ENCODE measurements around the gene PCDHB2.
"Not testable (repeated sequence)": the region's sequence is repeated elsewhere in the genome, so short reads cannot be mapped to it uniquely, and the experiment has no call there.

Gene PCDHB2

DNA sequence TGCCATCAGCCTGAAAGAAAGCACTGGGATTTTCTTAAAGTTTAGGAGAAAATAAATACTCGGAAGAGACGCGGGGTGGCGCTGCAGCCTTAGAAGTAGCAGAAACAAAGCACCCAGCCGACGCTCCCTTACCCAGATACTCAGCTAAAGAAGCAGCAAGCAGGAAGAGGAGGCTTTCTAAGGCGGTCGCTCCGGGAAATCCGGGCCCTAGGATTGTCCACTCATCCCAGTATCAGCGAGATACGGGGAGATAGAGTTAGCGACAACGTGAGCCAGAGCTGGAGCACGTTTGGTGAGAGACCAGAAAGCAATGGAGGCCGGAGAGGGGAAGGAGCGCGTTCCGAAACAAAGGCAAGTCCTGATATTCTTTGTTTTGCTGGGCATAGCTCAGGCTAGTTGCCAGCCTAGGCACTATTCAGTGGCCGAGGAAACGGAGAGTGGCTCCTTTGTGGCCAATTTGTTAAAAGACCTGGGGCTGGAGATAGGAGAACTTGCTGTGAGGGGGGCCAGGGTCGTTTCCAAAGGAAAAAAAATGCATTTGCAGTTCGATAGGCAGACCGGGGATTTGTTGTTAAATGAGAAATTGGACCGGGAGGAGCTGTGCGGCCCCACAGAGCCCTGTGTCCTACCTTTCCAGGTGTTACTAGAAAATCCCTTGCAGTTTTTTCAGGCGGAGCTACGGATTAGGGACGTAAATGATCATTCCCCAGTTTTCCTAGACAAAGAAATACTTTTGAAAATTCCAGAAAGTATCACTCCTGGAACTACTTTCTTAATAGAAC is at the start of gene PCDHB2:
Gene PCDHB2 (plus strand): TSS at position 135 of the 782 bp plus-strand sequence. CDS start 176 bp downstream, at position 311.
- DNase-seq (ENCODE audit: low spot score): peak; percentile 75

DNA sequence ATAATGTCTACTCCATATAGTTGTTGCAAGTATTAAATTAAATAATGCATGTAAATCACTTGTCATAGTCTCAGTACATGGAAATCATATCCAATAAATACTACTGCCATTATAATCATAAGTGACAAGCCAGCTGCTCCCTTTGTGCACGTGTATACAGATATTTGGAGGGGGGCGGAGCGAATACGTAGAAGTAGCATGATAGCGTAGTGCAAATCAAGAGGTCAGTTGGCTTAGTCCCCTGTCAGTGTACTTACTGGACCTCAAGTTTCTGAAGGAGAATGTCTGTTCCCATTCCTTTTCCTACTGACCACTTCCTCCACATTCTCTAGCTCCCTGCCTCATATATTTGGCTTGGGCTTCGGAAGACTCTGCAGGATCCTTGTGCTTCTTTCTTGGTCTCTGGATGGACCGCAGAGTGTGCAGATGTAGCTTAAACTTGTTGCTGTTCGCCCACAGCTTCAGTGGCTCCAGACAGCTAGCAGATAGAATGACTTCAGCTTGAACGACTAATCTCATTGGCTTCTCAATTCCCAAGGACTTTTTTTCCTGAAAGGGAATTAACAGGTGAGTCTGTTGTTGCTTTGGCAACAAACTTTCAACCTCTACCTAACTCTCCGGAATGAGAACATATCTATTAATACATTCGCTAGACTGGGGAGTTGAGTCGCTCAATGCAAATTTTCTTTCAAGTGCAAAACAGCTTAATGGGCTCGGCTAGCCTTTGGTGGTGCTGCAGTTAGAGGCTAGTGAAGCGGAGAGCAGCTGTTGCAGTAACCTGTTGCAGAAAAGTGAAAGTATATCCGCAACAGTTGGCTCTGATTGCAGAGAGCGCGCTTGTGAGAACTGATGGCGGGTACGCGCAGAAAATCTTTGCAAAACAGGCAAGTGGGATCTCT is 43.5 kb upstream of the PCDHB2 start, which contains the start of gene PCDHB1:
Gene PCDHB1 (plus strand): TSS at position 753 of the 899 bp plus-strand sequence. CDS start 97 bp downstream, at position 850.
- peak; percentile 36 for DNase-seq (ENCODE audit: low spot score)

DNA sequence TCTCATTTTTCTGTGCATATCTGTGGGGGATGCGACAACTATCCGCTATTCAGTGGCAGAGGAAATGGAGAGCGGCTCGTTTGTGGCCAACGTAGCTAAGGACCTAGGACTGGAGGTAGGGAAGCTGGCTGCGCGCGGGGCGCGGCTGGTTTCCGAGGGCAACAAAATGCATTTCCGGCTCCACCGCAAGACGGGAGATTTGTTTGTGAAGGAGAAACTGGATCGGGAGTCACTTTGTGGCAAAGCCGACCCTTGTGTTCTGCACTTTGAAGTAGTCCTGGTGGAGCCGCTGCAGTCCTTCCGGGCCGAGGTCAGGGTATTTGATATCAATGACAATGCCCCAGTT is 42.9 kb upstream of the PCDHB2 start:
- DNase-seq (ENCODE audit: low spot score): no peak

DNA sequence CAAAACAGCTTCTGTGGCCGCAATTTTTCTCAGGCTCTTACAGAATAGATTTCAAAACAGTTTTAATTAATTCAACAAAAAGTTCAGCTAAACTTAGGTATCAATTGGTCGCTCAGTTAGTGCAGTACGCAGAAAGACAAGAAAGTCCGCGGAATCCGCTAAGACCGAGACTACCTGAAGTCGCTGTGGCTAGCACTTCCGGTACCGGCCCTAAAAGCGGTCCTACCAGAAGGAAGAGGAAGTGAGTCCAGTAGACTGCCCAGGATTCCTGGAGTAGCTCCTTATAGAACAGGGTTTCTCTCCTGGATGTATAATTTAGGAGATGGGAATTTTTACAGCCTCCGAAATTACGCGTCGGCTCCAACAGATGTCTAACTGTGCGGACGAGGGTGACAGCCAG is 16.6 kb upstream of the PCDHB2 start:
- no peak for DNase-seq (ENCODE audit: low spot score)

DNA sequence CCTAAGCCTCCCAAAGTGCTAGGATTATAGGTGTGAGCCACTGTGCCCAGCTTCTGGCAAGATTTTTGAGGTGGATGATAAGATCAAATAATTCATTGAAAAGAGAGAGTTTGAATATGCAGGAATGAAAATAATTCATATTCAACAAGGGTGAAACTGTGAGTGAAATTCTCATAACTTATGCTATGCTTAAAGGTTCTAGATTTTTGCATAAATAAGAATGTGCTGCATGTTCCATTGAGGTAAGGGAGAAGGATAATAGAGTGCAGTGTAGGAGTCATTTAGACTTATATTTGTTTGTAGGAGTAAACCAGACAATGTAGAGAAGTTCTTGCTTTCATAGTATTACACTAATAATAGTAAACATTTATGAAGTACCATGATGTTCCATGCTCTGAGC is 12.2 kb upstream of the PCDHB2 start:
- DNase-seq (ENCODE audit: low spot score): no peak

DNA sequence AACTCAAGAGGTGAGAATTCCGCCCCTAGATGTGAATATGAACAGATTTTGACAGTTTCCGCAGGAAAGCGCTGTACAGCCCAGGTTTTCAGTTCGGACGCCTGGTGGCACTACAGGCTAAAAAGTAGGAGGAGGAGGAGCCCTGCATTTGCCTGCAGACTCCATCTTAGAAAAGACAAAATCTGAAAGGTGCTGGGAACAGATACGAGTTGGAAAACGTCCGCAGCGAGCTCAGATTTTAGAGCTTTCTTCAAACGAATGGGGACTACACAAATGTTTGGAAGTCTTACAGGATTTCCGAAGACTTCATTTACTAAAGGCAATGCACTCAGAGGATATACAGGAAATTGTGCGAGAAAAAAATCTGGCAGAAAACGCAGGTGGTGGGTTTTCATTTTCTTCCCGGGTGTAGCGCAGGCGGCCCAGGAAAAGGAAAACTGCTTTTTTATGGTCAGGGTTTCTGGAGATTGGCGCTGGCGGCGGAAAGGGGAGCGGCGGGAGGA is 9.9 kb upstream of the PCDHB2 start:
- peak; percentile 79 for DNase-seq (ENCODE audit: low spot score)

DNA sequence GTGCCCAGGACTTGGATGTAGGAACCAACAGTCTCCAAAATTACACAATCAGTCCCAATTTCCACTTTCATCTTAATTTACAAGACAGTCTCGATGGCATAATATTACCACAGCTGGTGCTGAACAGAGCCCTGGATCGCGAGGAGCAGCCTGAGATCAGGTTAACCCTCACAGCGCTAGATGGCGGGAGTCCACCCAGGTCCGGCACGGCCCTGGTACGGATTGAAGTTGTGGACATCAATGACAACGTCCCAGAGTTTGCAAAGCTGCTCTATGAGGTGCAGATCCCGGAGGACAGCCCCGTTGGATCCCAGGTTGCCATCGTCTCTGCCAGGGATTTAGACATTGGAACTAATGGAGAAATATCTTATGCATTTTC is 837 bp downstream of the PCDHB2 start:
- DNase-seq (ENCODE audit: low spot score): no peak

DNA sequence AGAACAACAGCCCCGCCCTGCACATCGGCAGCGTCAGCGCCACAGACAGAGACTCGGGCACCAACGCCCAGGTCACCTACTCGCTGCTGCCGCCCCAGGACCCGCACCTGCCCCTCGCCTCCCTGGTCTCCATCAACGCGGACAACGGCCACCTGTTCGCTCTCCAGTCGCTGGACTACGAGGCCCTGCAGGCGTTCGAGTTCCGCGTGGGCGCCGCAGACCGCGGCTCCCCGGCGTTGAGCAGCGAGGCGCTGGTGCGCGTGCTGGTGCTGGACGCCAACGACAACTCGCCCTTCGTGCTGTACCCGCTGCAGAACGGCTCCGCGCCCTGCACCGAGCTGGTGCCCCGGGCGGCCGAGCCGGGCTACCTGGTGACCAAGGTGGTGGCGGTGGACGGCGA is 1.8 kb downstream of the PCDHB2 start:
- not testable (repeated sequence) for DNase-seq (ENCODE audit: low spot score)

DNA sequence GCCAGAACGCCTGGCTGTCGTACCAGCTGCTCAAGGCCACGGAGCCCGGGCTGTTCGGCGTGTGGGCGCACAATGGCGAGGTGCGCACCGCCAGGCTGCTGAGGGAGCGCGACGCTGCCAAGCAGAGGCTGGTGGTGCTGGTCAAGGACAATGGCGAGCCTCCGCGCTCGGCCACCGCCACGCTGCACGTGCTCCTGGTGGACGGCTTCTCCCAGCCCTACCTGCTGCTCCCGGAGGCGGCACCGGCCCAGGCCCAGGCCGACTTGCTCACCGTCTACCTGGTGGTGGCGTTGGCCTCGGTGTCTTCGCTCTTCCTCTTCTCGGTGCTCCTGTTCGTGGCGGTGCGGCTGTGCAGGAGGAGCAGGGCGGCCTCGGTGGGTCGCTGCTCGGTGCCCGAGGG is 2.2 kb downstream of the PCDHB2 start:
- not testable (repeated sequence) for DNase-seq (ENCODE audit: low spot score)

DNA sequence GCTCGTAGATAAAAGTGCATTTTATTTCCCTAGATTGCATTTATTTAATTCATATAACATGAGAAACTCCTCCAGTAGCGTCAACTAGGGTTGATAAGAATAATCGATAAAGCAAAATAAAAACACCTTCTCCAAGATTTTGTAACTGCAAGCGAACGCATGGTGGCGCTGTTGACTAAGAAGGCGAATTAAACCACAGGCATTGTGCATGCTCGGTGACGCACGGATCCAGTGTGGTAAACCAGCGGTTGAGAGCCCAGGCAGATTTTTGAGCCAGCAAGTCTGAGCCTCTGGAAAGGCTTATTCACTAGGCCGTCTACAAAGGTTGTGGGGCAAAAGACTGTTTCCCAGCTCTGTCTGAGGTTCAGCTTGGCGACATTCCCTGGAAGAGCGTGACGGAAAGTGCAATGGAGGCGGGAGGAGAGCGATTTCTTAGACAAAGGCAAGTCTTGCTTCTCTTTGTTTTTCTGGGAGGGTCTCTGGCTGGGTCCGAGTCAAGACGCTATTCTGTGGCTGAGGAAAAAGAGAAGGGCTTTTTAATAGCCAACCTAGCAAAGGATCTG is 5.9 kb downstream of the PCDHB2 start, which contains the start of gene PCDHB3:
Gene PCDHB3 (plus strand): TSS at position 231 of the 563 bp plus-strand sequence. CDS start 177 bp downstream, at position 408.
- peak; percentile 70 for DNase-seq (ENCODE audit: low spot score)

DNA sequence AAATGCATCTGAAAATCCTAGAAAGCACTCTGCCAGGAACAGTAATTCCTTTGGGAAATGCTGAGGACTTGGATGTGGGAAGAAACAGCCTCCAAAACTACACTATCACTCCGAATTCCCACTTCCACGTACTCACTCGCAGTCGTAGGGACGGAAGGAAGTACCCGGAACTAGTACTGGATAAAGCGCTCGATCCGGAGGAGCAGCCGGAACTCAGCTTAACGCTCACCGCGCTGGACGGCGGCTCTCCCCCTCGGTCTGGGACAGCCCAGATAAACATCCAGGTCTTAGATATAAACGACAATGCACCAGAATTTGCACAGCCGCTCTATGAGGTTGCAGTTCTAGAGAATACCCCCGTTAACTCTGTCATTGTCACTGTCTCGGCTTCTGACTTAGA is 6.6 kb downstream of the PCDHB2 start:
- DNase-seq (ENCODE audit: low spot score): no peak

DNA sequence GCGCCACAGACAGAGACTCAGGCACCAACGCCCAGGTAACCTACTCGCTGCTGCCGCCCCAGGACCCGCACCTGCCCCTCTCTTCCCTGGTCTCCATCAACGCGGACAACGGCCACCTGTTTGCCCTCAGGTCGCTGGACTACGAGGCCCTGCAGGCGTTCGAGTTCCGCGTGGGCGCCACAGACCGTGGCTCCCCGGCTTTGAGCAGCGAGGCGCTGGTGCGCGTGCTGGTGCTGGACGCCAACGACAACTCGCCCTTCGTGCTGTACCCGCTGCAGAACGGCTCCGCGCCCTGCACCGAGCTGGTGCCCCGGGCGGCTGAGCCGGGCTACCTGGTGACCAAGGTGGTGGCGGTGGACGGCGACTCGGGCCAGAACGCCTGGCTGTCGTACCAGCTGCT is 7.7 kb downstream of the PCDHB2 start:
- not testable (repeated sequence) for DNase-seq (ENCODE audit: low spot score)

DNA sequence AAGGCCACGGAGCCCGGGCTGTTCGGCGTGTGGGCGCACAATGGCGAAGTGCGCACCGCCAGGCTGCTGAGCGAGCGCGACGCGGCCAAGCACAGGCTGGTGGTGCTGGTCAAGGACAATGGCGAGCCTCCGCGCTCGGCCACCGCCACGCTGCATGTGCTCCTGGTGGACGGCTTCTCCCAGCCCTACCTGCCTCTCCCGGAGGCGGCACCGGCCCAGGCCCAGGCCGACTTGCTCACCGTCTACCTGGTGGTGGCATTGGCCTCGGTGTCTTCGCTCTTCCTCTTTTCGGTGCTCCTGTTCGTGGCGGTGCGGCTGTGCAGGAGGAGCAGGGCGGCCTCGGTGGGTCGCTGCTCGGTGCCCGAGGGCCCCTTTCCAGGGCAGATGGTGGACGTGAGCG is 8.1 kb downstream of the PCDHB2 start:
- not testable (repeated sequence) for DNase-seq (ENCODE audit: low spot score)

DNA sequence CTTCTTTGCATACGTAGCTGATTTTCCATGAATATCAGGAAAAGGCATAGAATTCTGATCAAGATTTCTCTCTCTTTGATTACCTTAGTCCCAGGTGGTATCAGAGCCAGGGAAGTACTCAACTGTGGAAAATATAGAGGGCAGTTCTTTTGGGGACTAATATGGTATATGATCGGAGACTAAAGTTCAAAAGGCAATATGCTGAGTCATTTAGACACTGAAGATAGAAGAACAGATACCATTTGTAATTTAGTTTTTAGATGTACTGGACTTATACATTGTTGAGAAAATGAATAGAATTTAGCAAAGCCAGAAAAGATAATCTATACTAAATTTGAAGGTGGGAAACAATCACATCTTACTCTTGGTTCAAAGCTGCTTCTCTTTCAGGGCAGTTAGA is 10.9 kb downstream of the PCDHB2 start:
- DNase-seq (ENCODE audit: low spot score): no peak

DNA sequence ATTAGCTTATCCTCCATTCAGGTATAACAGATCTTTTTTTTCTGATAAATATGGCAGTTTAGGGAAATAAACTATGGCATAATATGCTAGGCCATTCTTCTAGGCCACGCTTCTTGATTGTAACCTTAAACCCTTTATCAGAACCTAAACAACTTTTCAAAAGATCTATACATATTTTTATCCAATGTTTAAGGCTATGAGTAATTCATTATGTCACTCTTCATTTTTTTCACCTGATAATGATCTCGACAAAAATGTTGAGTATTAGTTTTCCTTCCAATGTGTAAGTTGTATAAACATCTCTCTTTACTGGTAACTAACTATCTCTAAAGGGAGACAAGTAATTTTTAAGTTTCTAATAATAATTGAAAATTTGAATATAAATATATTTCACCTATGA is 24.8 kb downstream of the PCDHB2 start:
- DNase-seq (ENCODE audit: low spot score): no peak

DNA sequence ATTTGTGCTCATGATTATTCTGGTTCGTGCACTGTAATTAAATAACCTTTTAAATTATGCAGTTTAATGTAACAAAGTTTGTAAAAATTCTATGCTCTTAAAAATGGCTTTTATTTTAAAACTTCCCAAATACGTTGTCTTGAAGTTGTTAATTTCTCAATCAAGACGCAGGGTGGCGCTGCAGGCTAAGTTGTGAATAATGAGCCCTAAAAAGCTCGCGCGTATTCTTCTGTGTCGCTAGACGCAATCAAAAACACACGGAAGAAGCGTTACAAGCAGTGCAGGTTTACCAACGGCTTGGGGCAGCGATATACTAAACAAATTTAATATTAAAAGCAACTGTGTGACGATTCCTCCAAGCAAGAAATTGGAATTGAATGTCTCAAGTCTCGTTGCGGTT is 27.1 kb downstream of the PCDHB2 start, which contains the start of gene PCDHB4:
Gene PCDHB4 (plus strand): TSS at position 256 of the 400 bp plus-strand sequence. CDS start 181 bp downstream, outside the sequence.
- no peak for DNase-seq (ENCODE audit: low spot score)

DNA sequence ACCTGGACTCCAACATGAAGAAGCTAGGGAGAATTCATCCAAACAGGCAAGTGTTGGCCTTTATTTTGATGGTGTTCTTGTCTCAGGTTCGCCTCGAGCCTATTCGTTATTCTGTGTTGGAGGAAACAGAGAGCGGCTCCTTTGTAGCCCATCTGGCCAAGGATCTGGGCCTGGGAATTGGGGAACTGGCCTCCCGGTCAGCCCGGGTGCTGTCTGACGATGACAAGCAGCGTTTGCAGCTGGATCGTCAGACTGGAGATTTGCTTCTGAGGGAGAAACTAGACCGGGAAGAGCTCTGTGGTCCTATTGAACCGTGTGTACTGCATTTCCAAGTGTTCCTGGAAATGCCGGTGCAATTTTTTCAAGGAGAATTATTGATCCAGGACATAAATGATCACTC is 27.6 kb downstream of the PCDHB2 start:
- DNase-seq (ENCODE audit: low spot score): no peak

DNA sequence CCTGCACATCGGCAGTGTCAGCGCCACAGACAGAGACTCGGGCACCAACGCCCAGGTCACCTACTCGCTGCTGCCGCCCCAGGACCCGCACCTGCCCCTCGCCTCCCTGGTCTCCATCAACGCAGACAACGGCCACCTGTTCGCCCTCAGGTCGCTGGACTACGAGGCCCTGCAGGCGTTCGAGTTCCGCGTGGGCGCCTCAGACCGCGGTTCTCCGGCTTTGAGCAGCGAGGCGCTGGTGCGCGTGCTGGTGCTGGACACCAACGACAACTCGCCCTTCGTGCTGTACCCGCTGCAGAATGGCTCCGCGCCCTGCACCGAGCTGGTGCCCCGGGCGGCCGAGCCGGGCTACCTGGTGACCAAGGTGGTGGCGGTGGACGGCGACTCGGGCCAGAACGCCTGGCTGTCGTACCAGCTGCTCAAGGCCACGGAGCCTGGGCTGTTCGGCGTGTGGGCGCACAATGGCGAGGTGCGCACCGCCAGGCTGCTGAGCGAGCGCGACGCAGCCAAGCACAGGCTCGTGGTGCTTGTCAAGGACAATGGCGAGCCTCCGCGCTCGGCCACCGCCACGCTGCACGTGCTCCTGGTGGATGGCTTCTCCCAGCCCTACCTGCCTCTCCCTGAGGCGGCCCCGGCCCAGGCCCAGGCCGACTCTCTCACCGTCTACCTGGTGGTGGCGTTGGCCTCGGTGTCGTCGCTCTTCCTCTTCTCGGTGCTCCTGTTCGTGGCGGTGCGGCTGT is 29.2 kb downstream of the PCDHB2 start:
- DNase-seq (ENCODE audit: low spot score): not testable (repeated sequence)

DNA sequence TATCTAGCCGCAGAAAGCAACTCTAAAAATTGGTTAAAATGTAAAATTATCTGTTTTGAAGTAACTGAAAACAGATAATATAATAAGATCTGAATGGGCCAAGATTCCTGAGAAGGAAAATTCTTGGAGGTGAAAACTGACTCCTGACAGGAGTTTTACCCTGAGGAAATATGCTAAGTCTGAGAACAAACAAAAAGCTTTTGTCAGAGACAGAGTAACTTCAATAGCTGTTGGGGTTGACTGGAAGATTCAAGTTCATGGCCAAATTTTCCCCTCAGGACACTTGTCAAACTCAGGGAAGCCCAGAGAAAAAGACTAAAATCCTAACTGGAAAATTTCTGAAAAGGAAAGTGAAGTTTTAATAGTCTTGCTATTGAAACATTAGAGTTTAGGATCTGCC is 32.9 kb downstream of the PCDHB2 start:
- DNase-seq (ENCODE audit: low spot score): no peak

DNA sequence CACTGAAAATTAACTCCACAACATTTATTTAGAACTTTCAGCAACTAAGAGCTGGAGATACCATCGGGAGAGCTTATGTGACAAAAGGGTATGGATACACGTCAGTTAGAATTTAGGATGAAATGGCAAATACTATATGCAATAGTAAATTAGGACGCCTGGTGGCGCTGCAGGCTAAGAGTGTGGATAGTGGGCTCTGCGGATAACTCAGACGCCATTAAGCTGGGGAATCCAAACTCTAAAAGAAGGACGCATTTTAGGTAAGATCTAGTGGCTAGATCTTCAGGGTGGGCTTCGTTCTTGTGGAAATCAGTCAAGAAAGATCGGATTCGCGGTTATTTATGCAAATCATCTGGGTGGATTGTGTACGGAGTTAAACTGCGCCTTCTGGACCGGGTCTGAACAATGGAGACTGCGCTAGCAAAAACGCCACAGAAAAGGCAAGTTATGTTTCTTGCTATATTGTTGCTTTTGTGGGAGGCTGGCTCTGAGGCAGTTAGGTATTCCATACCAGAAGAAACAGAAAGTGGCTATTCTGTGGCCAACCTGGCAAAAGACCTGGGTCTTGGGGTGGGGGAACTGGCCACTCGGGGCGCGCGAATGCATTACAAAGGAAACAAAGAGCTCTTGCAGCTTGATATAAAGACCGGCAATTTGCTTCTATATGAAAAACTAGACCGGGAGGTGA is 40.8 kb downstream of the PCDHB2 start, which contains the start of gene PCDHB5:
Gene PCDHB5 (plus strand): TSS at position 177 of the 688 bp plus-strand sequence. CDS start 229 bp downstream, at position 406.
- DNase-seq (ENCODE audit: low spot score): peak; percentile 53
